Upper lobe of left lung (tissue), 6 donors: ENCODE measurements around the gene TSPYL6. TPM values are rescaled to one million over a fixed set of nuclear protein-coding genes. Genes with fewer than 3 reads are reported as not detected.
A peak's percentile ranks its signal among the peaks of the same experiment; 100 is the strongest.

ENCODE experiments used
- ATAC-seq, 2 donors: fragments of 200-7000 bp; cut with Tn5 transposase; one replicate each; pipeline ENCODE4 v1.9.1; 2022; ENCODE audit warnings: mild to moderate bottlenecking in 2 of 2, moderate library complexity in 2 of 2; ENCODE audit not compliant: low FRiP score in 2 of 2
- DNase-seq, 2 donors: peaks; one replicate each; pipeline ENCODE4 v3.0.0-alpha.2; 2019 to 2020
- H3K27ac ChIP-seq, 4 donors: fragments of 200-600 bp; sonication (generic); one replicate each; pipeline ENCODE4 v1.5.1; 2016 to 2019
- H3K27me3 ChIP-seq, 4 donors: fragments of 200-600 bp; sonication (generic); one replicate each; pipeline ENCODE4 v1.5.1; 2017 to 2019
- H3K36me3 ChIP-seq, 4 donors: fragments of 200-600 bp; sonication (generic); one replicate each; pipeline ENCODE4 v1.5.1; 2016 to 2019
- H3K4me1 ChIP-seq, 4 donors: fragments of 200-600 bp; sonication (generic); one replicate each; pipeline ENCODE4 v1.5.1; 2018 to 2019
- H3K4me3 ChIP-seq, 4 donors: fragments of 200-600 bp; sonication (generic); one replicate each; pipeline ENCODE4 v1.5.1; 2017 to 2019; ENCODE audit warnings: mild to moderate bottlenecking in 2 of 4, moderate library complexity in 1 of 4
- H3K9me3 ChIP-seq, 4 donors: fragments of 200-600 bp; sonication (generic); one replicate each; pipeline ENCODE4 v1.5.1; 2018 to 2019
- EP300 ChIP-seq, 4 donors: sonication (generic); formaldehyde crosslinking; IDR thresholded peaks; one replicate each; pipeline ENCODE4 v1.5.1; 2017; ENCODE audit warnings: antibody characterized with exemption in 4 of 4, control low read depth in 2 of 4
- POLR2A ChIP-seq, 4 donors: fragments of 450-650 bp; IDR thresholded peaks; one replicate each; pipeline ENCODE4 v1.5.1; 2016 to 2017; ENCODE audit warnings: antibody characterized with exemption in 4 of 4, mild to moderate bottlenecking in 2 of 4
- POLR2AphosphoS5 ChIP-seq, 2 donors: sonication (generic); formaldehyde crosslinking; IDR thresholded peaks; one replicate each; pipeline ENCODE4 v1.5.1; 2017; ENCODE audit warnings: antibody characterized with exemption in 2 of 2
- WGBS, 2 donors: methylation state at CpG; one replicate each; pipeline ENCODE4 v1.1.5; 2017 to 2018; 5-methylcytosine and 5-hydroxymethylcytosine counted together
- total RNA-seq, 6 donors: library from RNA; depleted of rRNA in 4 of 6; stranded (reverse); fragments of >200 nt in 4 of 6; gene quantifications; one replicate each; pipeline versions ENCODE4 v1.1.0 to v1.2.1, GENCODE V29; 2016 to 2021
- TF ChIP-seq, protein P1 (sequence below), 6 experiments: fragments of 450-650 bp in 4 of 6; fragments of 200-600 bp in 2 of 6; sonication (generic) in 2 of 6; IDR thresholded peaks; one replicate each; pipeline ENCODE4 v1.5.1; 2016 to 2019; ENCODE audit warnings: antibody characterized with exemption in 6 of 6
- donor health status: DM: no; HTN: no; CAD: no; lungs with moderate emphysema.
- donor health status: DM: no; HTN: yes; CAD: no; lungs with severe emphysema.

TSPYL6 gene
- total RNA-seq, 6 donors from 2014 or later = 1.0 TPM; not detected in 5

DNA sequence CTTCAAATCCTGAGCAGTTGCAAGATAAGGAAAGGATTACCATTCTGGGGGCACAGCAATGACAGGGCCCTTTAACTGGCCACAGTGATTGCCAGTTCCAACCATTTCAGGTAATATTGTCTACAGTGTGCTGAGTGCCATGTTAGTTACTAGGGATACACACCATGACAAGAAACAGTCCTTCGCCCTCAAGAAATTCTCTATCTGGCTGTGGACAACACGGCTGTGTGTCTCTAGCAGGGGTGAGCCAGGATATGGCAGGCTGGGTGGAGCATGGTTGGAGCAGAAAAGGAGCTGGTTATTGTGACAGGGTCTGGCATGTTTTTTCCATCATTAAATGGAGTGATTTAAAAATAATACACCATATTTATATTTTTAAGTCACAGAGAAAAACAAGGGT, 31.0 kb downstream of the TSPYL6 start:
- Histone ChIP-seq H3K4me1 (no peaks in the 10 kb centered on the region), H3K36me3 (no peaks in the 10 kb centered on the region), H3K27me3 (no peaks in the 10 kb centered on the region), H3K4me3 (no peak overlapping the region), H3K9me3 (no peaks in the 10 kb centered on the region), H3K27ac (no peak overlapping the region)
- WGBS, 2 donors = 90 to 91% methylated on average over 2 of the region's 2 CpGs
- DNase-seq (no peak), ATAC-seq (no peak)
- TF ChIP-seq POLR2A (IDR thresholded peaks at IDR 0.05) (no peak), POLR2AphosphoS5 (IDR thresholded peaks at IDR 0.05) (no peak), EP300 (IDR thresholded peaks at IDR 0.05) (no peak)
- TF ChIP-seq, protein P1, sequence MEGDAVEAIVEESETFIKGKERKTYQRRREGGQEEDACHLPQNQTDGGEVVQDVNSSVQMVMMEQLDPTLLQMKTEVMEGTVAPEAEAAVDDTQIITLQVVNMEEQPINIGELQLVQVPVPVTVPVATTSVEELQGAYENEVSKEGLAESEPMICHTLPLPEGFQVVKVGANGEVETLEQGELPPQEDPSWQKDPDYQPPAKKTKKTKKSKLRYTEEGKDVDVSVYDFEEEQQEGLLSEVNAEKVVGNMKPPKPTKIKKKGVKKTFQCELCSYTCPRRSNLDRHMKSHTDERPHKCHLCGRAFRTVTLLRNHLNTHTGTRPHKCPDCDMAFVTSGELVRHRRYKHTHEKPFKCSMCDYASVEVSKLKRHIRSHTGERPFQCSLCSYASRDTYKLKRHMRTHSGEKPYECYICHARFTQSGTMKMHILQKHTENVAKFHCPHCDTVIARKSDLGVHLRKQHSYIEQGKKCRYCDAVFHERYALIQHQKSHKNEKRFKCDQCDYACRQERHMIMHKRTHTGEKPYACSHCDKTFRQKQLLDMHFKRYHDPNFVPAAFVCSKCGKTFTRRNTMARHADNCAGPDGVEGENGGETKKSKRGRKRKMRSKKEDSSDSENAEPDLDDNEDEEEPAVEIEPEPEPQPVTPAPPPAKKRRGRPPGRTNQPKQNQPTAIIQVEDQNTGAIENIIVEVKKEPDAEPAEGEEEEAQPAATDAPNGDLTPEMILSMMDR (IDR thresholded peaks at IDR 0.05) = no peak

DNA sequence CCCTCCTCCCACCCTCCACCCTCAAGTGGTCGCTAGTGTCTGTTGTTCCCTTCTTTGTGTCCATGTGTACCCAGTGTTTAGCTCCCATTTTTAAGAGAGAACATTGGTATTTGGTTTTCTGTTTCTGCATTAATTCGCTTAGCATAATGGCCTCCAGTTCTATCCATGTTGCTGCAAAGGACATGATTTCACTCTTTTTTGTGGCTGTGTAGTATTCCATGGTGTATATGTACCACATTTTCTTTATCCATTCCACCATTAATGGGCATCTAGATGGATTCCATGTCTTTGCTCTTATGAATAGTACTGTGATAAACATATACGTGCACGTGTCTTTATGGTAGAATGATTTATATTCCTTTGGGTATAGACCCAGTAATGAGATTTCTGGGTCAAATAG, 42.9 kb downstream of the TSPYL6 start:
- peaks cover 0 to 4% (median 0%) of the 10 kb centered on the region in 4 donors for H3K9me3 ChIP-seq
- DNase-seq (no peak), ATAC-seq (no peak)
- TF ChIP-seq, protein P1 (IDR thresholded peaks at IDR 0.05) = no peak
- TF ChIP-seq POLR2AphosphoS5 (IDR thresholded peaks at IDR 0.05) = no peak
- TF ChIP-seq EP300 (IDR thresholded peaks at IDR 0.05) = no peak
- no peak for TF ChIP-seq POLR2A (IDR thresholded peaks at IDR 0.05)
- no peaks in the 10 kb centered on the region for H3K36me3 ChIP-seq
- 96 to 100% methylated on average over 4 of the region's 4 CpGs for WGBS, 2 donors
- no peak overlapping the region for H3K27ac ChIP-seq
- H3K4me3 ChIP-seq = no peak overlapping the region
- H3K4me1 ChIP-seq = peaks cover 7 to 21% (median 14%) of the 10 kb centered on the region in 4 donors
- no peaks in the 10 kb centered on the region for H3K27me3 ChIP-seq

DNA sequence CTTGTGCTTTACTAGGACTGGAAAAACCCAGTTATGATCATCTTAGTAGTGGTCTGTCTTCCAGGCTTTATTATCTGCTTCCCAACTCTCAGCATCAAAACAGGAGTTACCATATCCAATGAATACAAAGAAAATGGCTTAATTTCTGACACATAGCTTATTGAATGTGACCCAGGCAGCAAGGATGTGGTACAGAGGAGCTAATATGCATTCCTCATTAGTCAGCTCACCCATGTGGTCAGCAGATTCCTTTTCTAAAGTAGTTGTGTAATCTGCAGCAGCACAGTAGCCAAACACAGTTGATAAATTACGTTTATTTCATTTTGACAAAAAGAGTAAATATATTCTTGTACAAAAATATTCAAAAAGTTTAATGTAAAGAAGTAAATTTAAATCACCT, 43.6 kb downstream of the TSPYL6 start:
- ATAC-seq = peak in 1 of 2 donors; percentile 83
- Histone ChIP-seq H3K4me3 (no peak overlapping the region), H3K9me3 (peaks cover 0 to 4% (median 0%) of the 10 kb centered on the region in 4 donors), H3K27me3 (no peaks in the 10 kb centered on the region), H3K27ac (no peak overlapping the region), H3K36me3 (no peaks in the 10 kb centered on the region), H3K4me1 (peaks cover 13 to 27% (median 20%) of the 10 kb centered on the region in 4 donors)
- 67 to 71% methylated on average over 1 of the region's 1 CpG for WGBS, 2 donors
- TF ChIP-seq, protein P1 (IDR thresholded peaks at IDR 0.05) = no peak
- TF ChIP-seq POLR2A (IDR thresholded peaks at IDR 0.05) (no peak), EP300 (IDR thresholded peaks at IDR 0.05) (no peak), POLR2AphosphoS5 (IDR thresholded peaks at IDR 0.05) (no peak)
- no peak for DNase-seq

DNA sequence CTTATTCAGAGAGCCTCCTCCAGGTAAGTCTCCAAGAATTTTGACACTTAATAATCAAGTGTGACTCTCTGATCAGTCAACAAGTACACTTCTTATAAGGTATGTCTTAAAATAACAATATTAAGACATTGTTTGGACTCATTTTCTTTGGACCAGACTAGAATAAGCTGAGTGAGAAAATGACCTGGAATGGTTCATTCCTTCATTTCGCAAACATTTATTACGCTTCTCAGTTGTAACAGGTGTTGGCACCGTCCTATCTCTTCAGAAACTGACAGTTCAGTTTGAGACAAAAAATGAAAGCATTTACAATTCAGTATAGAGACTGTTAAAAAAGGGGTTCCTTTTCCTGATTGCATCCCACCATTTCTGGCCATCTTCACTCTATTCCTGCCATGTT, 46.6 kb downstream of the TSPYL6 start:
- 78 to 88% methylated on average over 3 of the region's 3 CpGs for WGBS, 2 donors
- no peak for TF ChIP-seq POLR2A (IDR thresholded peaks at IDR 0.05)
- TF ChIP-seq EP300 (IDR thresholded peaks at IDR 0.05) = no peak
- TF ChIP-seq, protein P1 (IDR thresholded peaks at IDR 0.05) = no peak
- no peak for TF ChIP-seq POLR2AphosphoS5 (IDR thresholded peaks at IDR 0.05)
- H3K9me3 ChIP-seq = no peaks in the 10 kb centered on the region
- no peak overlapping the region for H3K4me3 ChIP-seq
- no peak overlapping the region for H3K27ac ChIP-seq
- H3K4me1 ChIP-seq = peaks cover 16 to 29% (median 26%) of the 10 kb centered on the region in 4 donors
- H3K36me3 ChIP-seq = no peaks in the 10 kb centered on the region
- DNase-seq = no peak
- H3K27me3 ChIP-seq = no peaks in the 10 kb centered on the region
- no peak for ATAC-seq
